GM12891 (cell line): ENCODE results near the gene USP10.

Source experiments
- POLR2A ChIP-seq: IDR thresholded peaks from 2 replicates; pipeline ENCODE4 v1.6.1; 2011; ENCODE audit warnings: low read depth, low read length, control low read depth
- POLR2AphosphoS5 ChIP-seq: IDR thresholded peaks from 2 replicates; pipeline ENCODE4 v1.6.1; 2011; ENCODE audit warnings: low read depth, low read length, control low read depth
- POU2F2 ChIP-seq: IDR thresholded peaks from 2 replicates; pipeline ENCODE4 v1.6.1; 2011; ENCODE audit warnings: low read depth, mild to moderate bottlenecking, control low read depth, low read length, moderate library complexity

GRCh38 chr16:84689111-84689510 lies 10.7 kb upstream of the USP10 start:
- no peak for TF ChIP-seq POLR2A
- no peak for TF ChIP-seq POLR2AphosphoS5
- no peak for TF ChIP-seq POU2F2
